Lung microvascular endothelial cell (primary cell): Measurements from ENCODE around the gene TIRAP. TPM values are rescaled to one million over a fixed set of nuclear protein-coding genes. Genes with fewer than 3 reads are reported as not detected.
A peak's percentile ranks its signal among the peaks of the same experiment; 100 is the strongest.

Experiments
- DNase-seq, 2 donors: peaks; one replicate each; pipeline versions ENCODE4 v3.0.0 to v3.0.0-alpha.2; 2010; ENCODE audit warnings: low read depth in 2 of 2
- total RNA-seq: library from RNA; depleted of rRNA; stranded (reverse); fragments of >200 nt; gene quantifications from 2 replicates; pipeline ENCODE4 v1.2.1, GENCODE V29; 2014

TIRAP gene
- total RNA-seq, 1 donor from 2014 or later = 4.2 TPM

- DNase-seq = no peak
Observed at GRCh38 chr11:126322996-126323395, 40.1 kb downstream of the TIRAP start.

GRCh38 chr11:126327281-126328000, 44.5 kb downstream of the TIRAP start:
- DNase-seq = no peak

- DNase-seq = no peak
Observed at GRCh38 chr11:126328001-126328390, 45.1 kb downstream of the TIRAP start.

GRCh38 chr11:126328444-126328843, 45.6 kb downstream of the TIRAP start:
- DNase-seq = no peak

GRCh38 chr11:126328938-126329643, 46.2 kb downstream of the TIRAP start:
- no peak for DNase-seq

- no peak for DNase-seq
Observed at GRCh38 chr11:126329644-126330211, 46.8 kb downstream of the TIRAP start.

- DNase-seq = no peak
Observed at GRCh38 chr11:126331286-126331685, 48.4 kb downstream of the TIRAP start.

- DNase-seq = peak in 1 of 2 donors; percentile 81
Observed at GRCh38 chr11:126332221-126332711, 49.4 kb downstream of the TIRAP start.

- no peak for DNase-seq
Observed at GRCh38 chr11:126333142-126333541, 50.2 kb downstream of the TIRAP start.

- peak in 1 of 2 donors; percentile 67 for DNase-seq
Observed at GRCh38 chr11:126334659-126335462, 52.0 kb downstream of the TIRAP start.

GRCh38 chr11:126335463-126335760, 52.5 kb downstream of the TIRAP start:
- DNase-seq = no peak

- DNase-seq = peak; percentile 56 to 78
Observed at GRCh38 chr11:126336138-126336541, 53.2 kb downstream of the TIRAP start.

- peak; percentile 74 to 85 for DNase-seq
Observed at GRCh38 chr11:126336671-126337101, 53.8 kb downstream of the TIRAP start.

- no peak for DNase-seq
Observed at GRCh38 chr11:126337126-126337473, 54.2 kb downstream of the TIRAP start.

GRCh38 chr11:126337474-126338241, 54.8 kb downstream of the TIRAP start:
- DNase-seq = no peak

- no peak for DNase-seq
Observed at GRCh38 chr11:126338346-126339055, 55.6 kb downstream of the TIRAP start.

GRCh38 chr11:126339073-126339862, 56.4 kb downstream of the TIRAP start:
- no peak for DNase-seq

- peak in 1 of 2 donors; percentile 69 for DNase-seq
Observed at GRCh38 chr11:126339863-126340434, 57.1 kb downstream of the TIRAP start.

- peak in 1 of 2 donors; percentile 37 for DNase-seq
Observed at GRCh38 chr11:126340960-126341606, 58.2 kb downstream of the TIRAP start.
